Coronary artery (tissue), 2 donors: ENCODE results near the gene RAE1.

Experiments
- DNase-seq: peaks from one replicate; pipeline ENCODE4 v3.0.0-alpha.2; 2017; ENCODE audit warnings: low spot score
- H3K27ac ChIP-seq, 2 donors: fragments of 200-600 bp; sonication (generic); one replicate each; pipeline ENCODE4 v1.5.1; 2016 to 2019
- H3K4me3 ChIP-seq: fragments of 200-600 bp; sonication (generic); 2 replicates; pipeline ENCODE4 v1.5.1; 2016; ENCODE audit warnings: mild to moderate bottlenecking, moderate library complexity
- TF ChIP-seq, protein P1 (sequence below): fragments of 200-600 bp; sonication (generic); IDR thresholded peaks from one replicate; pipeline ENCODE4 v1.5.1; 2019; ENCODE audit warnings: antibody characterized with exemption

RAE1 gene

DNA sequence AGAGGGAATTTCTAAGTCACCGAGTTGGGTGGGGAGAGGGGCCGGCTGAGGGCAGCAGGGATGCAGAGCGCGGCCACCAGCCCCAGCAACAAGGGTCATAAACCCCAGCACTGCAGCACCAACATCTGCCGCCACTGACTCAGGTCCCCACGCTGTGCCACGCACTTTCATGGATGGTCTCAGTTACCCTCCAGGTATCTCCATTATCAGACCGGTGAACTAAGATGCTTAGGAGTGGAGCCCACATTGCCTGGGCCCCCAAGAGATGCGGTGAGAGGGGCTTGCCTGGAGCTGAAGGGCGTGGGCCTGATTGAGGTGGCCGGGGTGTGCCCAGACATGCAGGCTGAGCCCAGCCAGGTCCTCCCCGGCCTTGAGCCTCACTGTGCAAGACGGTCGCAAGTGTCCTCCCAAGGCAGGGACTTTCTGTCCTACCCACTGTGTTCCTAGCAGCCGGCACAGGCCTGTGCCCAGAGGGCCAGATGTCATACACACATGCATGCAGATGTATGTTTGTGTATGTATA is 59.4 kb downstream of the RAE1 start:
- TF ChIP-seq, protein P1, sequence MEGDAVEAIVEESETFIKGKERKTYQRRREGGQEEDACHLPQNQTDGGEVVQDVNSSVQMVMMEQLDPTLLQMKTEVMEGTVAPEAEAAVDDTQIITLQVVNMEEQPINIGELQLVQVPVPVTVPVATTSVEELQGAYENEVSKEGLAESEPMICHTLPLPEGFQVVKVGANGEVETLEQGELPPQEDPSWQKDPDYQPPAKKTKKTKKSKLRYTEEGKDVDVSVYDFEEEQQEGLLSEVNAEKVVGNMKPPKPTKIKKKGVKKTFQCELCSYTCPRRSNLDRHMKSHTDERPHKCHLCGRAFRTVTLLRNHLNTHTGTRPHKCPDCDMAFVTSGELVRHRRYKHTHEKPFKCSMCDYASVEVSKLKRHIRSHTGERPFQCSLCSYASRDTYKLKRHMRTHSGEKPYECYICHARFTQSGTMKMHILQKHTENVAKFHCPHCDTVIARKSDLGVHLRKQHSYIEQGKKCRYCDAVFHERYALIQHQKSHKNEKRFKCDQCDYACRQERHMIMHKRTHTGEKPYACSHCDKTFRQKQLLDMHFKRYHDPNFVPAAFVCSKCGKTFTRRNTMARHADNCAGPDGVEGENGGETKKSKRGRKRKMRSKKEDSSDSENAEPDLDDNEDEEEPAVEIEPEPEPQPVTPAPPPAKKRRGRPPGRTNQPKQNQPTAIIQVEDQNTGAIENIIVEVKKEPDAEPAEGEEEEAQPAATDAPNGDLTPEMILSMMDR = no peak
- H3K27ac ChIP-seq = no peak overlapping the region
- no peak for DNase-seq
- H3K4me3 ChIP-seq = no peak overlapping the region

DNA sequence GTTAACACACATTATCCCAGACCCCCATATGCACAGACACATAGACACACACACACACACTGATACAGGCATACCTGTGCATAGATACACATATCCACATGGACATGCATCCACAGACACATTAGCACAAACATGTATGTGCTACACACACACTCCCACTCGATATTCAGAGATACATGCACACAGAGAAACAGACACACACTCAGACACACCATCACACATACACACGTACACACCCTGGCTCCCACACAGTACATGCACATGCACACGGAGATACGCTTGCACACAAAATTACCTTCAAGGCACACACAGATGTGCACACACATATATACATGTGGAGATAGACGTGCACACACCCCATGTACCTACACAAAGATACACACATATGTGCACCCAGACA is 59.9 kb downstream of the RAE1 start:
- Histone ChIP-seq H3K27ac (no peak overlapping the region), H3K4me3 (no peak overlapping the region)
- TF ChIP-seq, protein P1 = no peak
- no peak for DNase-seq

DNA sequence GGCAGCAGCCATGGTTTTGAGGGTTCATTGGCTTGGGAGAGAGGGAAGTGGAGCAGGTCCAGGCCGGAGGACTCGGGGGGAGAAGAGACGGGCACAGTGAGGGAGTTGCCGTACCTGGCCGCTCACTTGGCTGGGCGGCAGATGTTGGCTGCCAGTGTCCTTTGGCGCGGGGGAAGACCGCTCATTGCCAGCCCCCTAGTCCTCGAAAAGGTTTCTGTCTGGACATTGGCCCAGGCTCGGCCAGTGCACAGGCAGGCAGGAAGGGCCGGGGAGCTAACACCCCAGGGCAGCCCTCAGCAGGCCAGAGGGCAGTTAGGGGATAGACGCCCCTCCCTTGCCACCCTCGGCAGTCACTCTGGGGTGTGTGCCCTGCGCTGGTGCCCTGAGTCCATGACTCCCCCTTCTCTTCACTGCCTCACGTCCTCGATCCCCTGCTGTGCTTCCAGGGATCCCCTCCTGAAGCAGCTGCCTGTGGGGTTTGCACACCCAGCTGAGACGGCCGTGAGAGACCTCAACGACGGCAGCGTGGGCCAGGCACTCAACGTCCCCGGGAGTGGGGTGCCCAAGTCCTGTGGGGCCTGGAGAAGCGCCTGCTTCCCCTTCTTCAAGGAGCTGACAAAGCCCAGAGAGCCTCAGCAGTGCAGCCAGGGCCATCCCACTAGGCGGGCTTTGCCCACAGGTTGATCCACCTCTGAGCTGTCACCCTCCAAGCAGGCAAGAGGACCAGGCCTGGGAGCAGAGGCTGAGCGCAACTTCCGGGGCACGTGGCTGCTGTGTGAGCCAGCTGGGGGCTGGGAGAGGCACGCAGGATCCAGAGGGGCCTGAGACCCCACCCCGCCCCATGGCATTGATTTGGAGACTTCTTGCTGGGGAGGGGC is 60.6 kb downstream of the RAE1 start:
- H3K4me3 ChIP-seq = no peak overlapping the region
- DNase-seq = no peak
- TF ChIP-seq, protein P1 = no peak
- H3K27ac ChIP-seq = no peak overlapping the region

DNA sequence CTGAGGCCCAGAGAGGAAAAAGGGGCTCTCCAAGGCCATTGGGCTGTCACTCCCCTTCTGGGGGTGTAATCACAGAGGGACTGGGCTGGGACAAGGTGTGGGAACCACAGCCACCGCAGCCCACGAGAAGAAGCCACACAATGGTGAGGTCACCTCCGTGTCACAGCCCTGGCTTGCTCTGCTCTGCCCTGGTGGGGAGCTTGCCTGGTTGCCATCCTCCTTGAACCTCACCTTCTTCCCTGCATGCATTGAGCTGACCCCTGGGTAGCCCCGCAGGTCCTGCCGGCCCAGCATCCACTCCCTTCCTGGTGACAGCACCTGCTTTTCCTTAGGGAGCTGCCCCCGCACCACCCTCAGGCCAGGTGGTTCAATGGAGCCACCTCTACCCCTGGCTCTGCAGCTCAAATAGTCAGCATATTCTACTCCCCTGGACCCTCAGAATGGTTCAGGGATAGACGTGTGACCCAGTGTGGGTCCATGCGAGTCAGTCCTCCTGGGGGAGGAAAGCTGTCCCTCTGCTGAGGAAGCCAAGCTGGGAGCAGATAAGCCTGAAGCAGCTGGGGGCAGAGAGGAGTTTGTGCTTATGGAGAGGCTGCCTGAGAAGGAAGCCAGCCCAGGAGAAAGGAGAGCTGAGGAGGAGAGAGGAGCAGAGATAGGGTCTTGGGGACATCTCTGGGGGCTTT is 61.4 kb downstream of the RAE1 start:
- Histone ChIP-seq H3K27ac (no peak overlapping the region), H3K4me3 (no peak overlapping the region)
- DNase-seq = no peak
- TF ChIP-seq, protein P1 = no peak

DNA sequence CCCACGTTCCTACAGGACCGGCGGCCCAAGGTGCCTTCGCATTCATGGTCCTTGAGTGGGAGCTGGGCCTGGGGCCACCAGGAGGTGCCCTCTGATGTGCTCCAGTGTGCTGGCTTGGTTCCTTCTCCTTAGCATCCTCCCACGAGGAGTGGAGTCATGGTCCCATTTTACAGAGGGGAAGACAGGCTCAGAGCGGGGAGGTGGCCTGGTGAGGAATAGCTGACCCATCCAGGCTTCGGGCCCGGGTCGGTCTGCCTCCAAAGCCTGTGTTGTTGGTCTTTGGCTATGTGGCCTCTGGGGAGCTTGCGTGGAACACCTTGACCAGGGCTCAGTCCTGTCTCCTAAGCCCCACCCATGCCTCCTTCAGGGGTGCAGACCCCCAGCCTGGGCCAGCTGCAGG is 62.9 kb downstream of the RAE1 start:
- DNase-seq = no peak
- TF ChIP-seq, protein P1 = no peak

DNA sequence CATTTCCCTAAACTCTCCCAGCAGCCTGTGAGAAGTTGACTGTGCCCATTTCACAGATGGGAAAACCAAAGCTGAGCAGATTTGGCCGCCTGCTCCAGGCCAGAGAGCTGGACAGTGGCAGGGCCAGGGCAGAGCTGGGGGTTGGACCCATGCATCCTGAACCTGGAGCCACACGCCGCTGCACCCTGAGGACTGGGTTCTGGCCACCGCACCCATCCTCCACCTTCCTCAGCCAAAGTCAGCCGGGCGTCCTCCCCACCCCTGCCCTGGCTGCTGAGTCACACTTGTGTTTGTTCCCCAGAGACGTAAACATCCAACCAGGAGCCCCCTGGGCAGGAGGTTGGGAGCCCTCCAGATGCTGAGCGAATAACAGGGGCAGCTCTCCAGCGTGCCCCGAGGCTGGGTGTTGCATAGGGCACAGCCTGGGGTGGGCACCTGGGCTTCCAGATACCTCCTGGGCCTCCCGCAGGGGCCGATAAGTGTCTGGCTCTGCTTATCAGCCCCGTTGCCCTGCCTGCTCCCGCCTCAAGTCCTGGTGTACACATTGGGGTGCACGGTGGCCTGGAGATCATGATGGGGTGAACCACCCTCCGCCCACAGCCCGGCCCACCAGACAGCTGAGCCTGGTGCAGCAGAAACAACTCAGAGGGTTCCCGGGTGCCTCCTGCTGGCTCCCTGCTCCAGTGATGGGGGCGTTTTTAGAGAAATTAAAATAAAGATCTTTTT is 64.0 kb downstream of the RAE1 start:
- Histone ChIP-seq H3K4me3 (no peak overlapping the region), H3K27ac (no peak overlapping the region)
- TF ChIP-seq, protein P1 = no peak
- no peak for DNase-seq

More for the DNA sequence above, 62.9 kb downstream of the RAE1 start:
- H3K27ac ChIP-seq = no peak overlapping the region
- no peak overlapping the region for H3K4me3 ChIP-seq
